ENCODE data around the gene NAMPT. TPM values are rescaled to one million over a fixed set of nuclear protein-coding genes. Genes with fewer than 3 reads are reported as not detected.

NAMPT gene
- total RNA-seq, 1 experiment from 2014 or later, result 80.8 TPM

DNA sequence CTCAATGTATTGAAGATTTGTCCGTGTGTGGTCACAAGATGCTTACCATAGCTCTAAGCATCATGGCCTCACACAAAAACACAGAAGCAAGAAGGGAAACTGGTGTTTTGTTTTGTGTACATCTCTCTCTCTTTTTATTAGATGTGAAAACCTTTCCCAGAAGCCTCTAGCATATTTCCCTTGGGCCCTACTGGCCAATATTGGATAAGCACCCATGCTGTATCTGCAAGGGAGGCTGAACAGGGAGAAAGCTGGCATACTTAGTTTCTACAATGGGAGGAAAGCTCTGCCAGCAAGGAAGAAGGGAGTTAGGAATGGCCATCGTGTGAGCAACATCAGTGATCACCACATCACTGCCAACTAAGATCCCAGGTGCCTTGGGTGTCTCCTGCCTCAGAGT, 9.6 kb upstream of the NAMPT start:
- in situ Hi-C loops (cut with HindIII; ENCODE audit: low pct_unique_long_range_greater_than_20kb, low sequenced_read_pairs), result no loop called here
- CTCF ChIA-PET, result interaction anchor here (0.6 kb wide), 1 partner anchor 75 kb away, joined by 3 read pairs; no protein-coding TSS in a partner anchor
- POLR2A ChIA-PET, result no interaction called here
- DNase-seq (ENCODE audit: low read depth, low spot score) (no peak), ATAC-seq (no peak)
- H3K36me3 ChIP-seq (ENCODE audit: control insufficient read depth, insufficient read depth, low read length), result no peaks in the 10 kb centered on the region
- H3K4me3 ChIP-seq (ENCODE audit: low read depth in 2 of 2, low read length in 2 of 2), result no peak overlapping the region
- no peaks in the 10 kb centered on the region; the same call in 1 of the 2 replicates for H3K9me3 ChIP-seq (ENCODE audit: control insufficient read depth, insufficient read depth, low read depth, low read length)
- intact Hi-C loops (cut with micrococcal nuclease; ENCODE audit: unreplicated experiment), result no loop called here
- H3K4me1 ChIP-seq (ENCODE audit: control insufficient read depth, insufficient read depth, low read length), result no peaks in the 10 kb centered on the region
- TF ChIP-seq SIN3A (IDR thresholded peaks at IDR 0.05; ENCODE audit: borderline replicate concordance, insufficient read depth, low read depth, low read length) (no peak), POLR2AphosphoS5 (IDR thresholded peaks at IDR 0.05; ENCODE audit: low read depth, low read length) (no peak)
- TF ChIP-seq, protein P1, sequence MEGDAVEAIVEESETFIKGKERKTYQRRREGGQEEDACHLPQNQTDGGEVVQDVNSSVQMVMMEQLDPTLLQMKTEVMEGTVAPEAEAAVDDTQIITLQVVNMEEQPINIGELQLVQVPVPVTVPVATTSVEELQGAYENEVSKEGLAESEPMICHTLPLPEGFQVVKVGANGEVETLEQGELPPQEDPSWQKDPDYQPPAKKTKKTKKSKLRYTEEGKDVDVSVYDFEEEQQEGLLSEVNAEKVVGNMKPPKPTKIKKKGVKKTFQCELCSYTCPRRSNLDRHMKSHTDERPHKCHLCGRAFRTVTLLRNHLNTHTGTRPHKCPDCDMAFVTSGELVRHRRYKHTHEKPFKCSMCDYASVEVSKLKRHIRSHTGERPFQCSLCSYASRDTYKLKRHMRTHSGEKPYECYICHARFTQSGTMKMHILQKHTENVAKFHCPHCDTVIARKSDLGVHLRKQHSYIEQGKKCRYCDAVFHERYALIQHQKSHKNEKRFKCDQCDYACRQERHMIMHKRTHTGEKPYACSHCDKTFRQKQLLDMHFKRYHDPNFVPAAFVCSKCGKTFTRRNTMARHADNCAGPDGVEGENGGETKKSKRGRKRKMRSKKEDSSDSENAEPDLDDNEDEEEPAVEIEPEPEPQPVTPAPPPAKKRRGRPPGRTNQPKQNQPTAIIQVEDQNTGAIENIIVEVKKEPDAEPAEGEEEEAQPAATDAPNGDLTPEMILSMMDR (IDR thresholded peaks at IDR 0.05), result 0 out of 2 replicates have a peak, but pooled peaks have one; percentile 17
- no TSS peak for BruUV-seq (replicated peaks)
- no peaks in the 10 kb centered on the region for H3K27me3 ChIP-seq (ENCODE audit: control insufficient read depth, insufficient read depth, low read length)
- H3K27ac ChIP-seq (ENCODE audit: low read length), result no peak overlapping the region

DNA sequence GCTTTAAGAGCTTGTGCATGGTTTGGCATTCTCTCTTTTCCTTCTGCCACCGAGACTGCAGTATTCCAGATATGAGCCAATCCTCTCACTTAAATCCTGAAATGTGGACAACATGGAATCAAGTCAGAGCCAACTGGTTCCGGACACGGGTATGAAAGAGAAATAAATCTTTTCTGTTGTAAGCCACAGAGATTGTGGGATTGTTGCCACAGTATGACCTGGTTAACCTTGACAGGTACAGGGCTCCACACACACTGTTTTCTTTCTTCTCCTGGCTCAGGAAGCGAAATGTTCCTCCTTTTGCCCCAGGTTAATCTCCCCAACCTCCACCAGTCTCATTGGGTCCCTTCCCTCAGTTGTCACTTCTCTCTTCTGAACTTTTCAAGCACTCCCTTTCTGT, 6.5 kb upstream of the NAMPT start:
- ChIA-PET POLR2A (no interaction called here), CTCF (no interaction called here)
- in situ Hi-C loops (cut with HindIII; ENCODE audit: low pct_unique_long_range_greater_than_20kb, low sequenced_read_pairs), result no loop called here
- Histone ChIP-seq H3K36me3 (ENCODE audit: control insufficient read depth, insufficient read depth, low read length) (no peaks in the 10 kb centered on the region), H3K27ac (ENCODE audit: low read length) (no peak overlapping the region), H3K9me3 (ENCODE audit: control insufficient read depth, insufficient read depth, low read depth, low read length) (no peaks in the 10 kb centered on the region; the same call in 1 of the 2 replicates), H3K4me3 (ENCODE audit: low read depth in 2 of 2, low read length in 2 of 2) (no peak overlapping the region), H3K27me3 (ENCODE audit: control insufficient read depth, insufficient read depth, low read length) (no peaks in the 10 kb centered on the region), H3K4me1 (ENCODE audit: control insufficient read depth, insufficient read depth, low read length) (peaks cover under 1% of the 10 kb centered on the region; the same call in 1 of the 2 replicates)
- intact Hi-C loops (cut with micrococcal nuclease; ENCODE audit: unreplicated experiment), result no loop called here
- BruUV-seq (replicated peaks), result no TSS peak
- TF ChIP-seq TCF7L2 (IDR thresholded peaks at IDR 0.05; ENCODE audit: low read depth, low read length) (no peak), SIN3A (IDR thresholded peaks at IDR 0.05; ENCODE audit: borderline replicate concordance, insufficient read depth, low read depth, low read length) (no peak), POLR2AphosphoS5 (IDR thresholded peaks at IDR 0.05; ENCODE audit: low read depth, low read length) (no peak)
- TF ChIP-seq, protein P1 (IDR thresholded peaks at IDR 0.05), result no peak
- TF ChIP-seq, protein P2, sequence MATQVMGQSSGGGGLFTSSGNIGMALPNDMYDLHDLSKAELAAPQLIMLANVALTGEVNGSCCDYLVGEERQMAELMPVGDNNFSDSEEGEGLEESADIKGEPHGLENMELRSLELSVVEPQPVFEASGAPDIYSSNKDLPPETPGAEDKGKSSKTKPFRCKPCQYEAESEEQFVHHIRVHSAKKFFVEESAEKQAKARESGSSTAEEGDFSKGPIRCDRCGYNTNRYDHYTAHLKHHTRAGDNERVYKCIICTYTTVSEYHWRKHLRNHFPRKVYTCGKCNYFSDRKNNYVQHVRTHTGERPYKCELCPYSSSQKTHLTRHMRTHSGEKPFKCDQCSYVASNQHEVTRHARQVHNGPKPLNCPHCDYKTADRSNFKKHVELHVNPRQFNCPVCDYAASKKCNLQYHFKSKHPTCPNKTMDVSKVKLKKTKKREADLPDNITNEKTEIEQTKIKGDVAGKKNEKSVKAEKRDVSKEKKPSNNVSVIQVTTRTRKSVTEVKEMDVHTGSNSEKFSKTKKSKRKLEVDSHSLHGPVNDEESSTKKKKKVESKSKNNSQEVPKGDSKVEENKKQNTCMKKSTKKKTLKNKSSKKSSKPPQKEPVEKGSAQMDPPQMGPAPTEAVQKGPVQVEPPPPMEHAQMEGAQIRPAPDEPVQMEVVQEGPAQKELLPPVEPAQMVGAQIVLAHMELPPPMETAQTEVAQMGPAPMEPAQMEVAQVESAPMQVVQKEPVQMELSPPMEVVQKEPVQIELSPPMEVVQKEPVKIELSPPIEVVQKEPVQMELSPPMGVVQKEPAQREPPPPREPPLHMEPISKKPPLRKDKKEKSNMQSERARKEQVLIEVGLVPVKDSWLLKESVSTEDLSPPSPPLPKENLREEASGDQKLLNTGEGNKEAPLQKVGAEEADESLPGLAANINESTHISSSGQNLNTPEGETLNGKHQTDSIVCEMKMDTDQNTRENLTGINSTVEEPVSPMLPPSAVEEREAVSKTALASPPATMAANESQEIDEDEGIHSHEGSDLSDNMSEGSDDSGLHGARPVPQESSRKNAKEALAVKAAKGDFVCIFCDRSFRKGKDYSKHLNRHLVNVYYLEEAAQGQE (IDR thresholded peaks at IDR 0.05; ENCODE audit: insufficient read depth in 1 of 2, low read depth in 2 of 2, low read length in 1 of 2), result no peak
- DNase-seq (ENCODE audit: low read depth, low spot score) (no peak), ATAC-seq (no peak)
